Chondrocyte (in vitro differentiated cells): ENCODE measurements around the gene GNB5. TPM values are rescaled to one million over a fixed set of nuclear protein-coding genes. Genes with fewer than 3 reads are reported as not detected.
A peak's percentile ranks its signal among the peaks of the same experiment; 100 is the strongest.

Experiments
- DNase-seq: peaks from one replicate; pipeline ENCODE4 v3.0.0; 2021; ENCODE audit warnings: mixed read lengths, low spot score
- H3K27ac Mint-ChIP-seq: one replicate; pipeline ENCODE4 v1.8.0; 2021; ENCODE audit warnings: mild to moderate bottlenecking, moderate library complexity, mixed read lengths; ENCODE audit not compliant: unreplicated experiment
- H3K27me3 Mint-ChIP-seq: 2 replicates; pipeline ENCODE4 v1.8.0; 2021; ENCODE audit warnings: low read depth, mixed read lengths
- H3K36me3 Mint-ChIP-seq: 2 replicates; pipeline ENCODE4 v1.8.0; 2021; ENCODE audit warnings: low read depth, mixed read lengths
- H3K4me1 Mint-ChIP-seq: 2 replicates; pipeline ENCODE4 v1.8.0; 2021; ENCODE audit warnings: low read depth, mild to moderate bottlenecking, mixed read lengths
- H3K4me3 Mint-ChIP-seq: one replicate; pipeline ENCODE4 v1.8.0; 2021; ENCODE audit warnings: mild to moderate bottlenecking, moderate library complexity, mixed read lengths; ENCODE audit not compliant: unreplicated experiment
- H3K9me3 Mint-ChIP-seq: 2 replicates; pipeline ENCODE4 v1.8.0; 2021; ENCODE audit warnings: low read depth, mixed read lengths
- total RNA-seq: library from RNA; stranded (reverse); gene quantifications from 3 replicates; pipeline ENCODE4 v1.2.1, GENCODE V29; 2021
- TF ChIP-seq, protein P1 (sequence below): fragments of 200-600 bp; sonication (generic); IDR thresholded peaks from 2 replicates; pipeline ENCODE4 v1.5.0; 2021; ENCODE audit warnings: antibody characterized with exemption, mild to moderate bottlenecking, moderate library complexity

Gene GNB5
- total RNA-seq, 1 donor from 2014 or later = 25.7 TPM

DNA sequence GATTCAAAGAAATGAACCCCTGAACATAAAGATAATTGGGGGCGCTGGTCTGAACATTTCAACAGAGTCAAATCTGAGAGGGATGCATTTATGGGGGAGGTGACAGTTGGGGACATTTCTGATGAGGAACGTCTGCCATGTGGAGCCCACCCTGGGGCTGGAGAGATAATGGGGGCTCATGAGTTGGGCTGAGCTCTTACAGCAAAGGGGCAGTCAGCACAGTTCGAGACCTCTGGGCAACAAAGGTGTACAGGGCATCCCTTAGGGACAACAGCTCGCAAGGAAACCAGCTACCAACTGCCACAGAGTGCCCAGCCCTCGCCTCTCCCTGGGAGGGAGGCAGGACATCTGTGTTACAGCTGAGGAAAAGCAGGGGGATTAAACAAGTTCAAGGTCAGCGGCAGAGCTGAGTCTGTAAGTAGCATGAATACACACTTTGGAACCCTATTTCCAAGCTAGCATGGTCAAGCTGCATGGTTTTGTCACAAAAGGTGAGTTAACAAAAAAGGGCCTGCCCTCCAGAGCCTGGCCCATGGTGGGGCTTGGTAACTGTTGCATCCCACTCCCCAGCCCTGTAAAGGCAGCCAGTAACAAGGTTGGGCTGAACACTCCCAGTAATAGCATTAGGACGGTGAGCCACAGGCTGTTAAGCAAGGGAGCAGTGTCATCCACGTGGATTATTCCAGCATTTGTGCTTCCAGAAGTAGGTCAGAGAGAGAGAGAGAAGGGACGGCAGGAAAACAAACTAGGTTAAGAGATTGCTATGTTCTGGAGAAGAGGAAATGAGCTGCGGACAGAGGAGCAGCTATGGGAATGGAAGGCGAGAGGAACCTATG lies 4.3 kb downstream of the GNB5 start:
- Mint-ChIP-seq H3K36me3 (no peaks in the 10 kb centered on the region), H3K27me3 (no peaks in the 10 kb centered on the region), H3K27ac (peak overlapping the region; percentile 12), H3K4me3 (no peak overlapping the region), H3K9me3 (no peaks in the 10 kb centered on the region), H3K4me1 (no peaks in the 10 kb centered on the region)
- TF ChIP-seq, protein P1, sequence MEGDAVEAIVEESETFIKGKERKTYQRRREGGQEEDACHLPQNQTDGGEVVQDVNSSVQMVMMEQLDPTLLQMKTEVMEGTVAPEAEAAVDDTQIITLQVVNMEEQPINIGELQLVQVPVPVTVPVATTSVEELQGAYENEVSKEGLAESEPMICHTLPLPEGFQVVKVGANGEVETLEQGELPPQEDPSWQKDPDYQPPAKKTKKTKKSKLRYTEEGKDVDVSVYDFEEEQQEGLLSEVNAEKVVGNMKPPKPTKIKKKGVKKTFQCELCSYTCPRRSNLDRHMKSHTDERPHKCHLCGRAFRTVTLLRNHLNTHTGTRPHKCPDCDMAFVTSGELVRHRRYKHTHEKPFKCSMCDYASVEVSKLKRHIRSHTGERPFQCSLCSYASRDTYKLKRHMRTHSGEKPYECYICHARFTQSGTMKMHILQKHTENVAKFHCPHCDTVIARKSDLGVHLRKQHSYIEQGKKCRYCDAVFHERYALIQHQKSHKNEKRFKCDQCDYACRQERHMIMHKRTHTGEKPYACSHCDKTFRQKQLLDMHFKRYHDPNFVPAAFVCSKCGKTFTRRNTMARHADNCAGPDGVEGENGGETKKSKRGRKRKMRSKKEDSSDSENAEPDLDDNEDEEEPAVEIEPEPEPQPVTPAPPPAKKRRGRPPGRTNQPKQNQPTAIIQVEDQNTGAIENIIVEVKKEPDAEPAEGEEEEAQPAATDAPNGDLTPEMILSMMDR = no peak
- no peak for DNase-seq

DNA sequence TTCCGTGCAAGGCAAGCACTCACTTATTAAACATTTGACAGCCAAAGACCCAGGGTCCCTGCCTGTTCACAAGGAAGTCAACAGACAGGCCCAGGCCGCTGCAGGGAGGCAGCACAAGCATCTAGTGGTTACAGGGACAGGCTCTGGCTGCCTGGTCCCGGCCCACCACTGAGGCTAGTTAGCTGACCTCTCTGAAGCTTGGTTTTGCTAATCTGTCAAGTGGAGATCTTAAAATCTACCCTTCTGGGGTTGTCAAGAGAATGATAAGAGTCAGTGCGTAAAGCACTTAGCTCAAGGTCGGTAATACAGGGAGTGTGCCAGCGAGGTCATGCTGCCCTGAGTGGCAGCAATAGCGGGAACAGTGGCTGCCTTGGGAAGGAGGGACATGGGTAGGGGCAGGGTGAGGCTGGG lies 6.0 kb downstream of the GNB5 start:
- Mint-ChIP-seq H3K27ac (no peak overlapping the region), H3K36me3 (no peaks in the 10 kb centered on the region), H3K4me1 (peaks cover 4% of the 10 kb centered on the region), H3K4me3 (no peak overlapping the region), H3K27me3 (no peaks in the 10 kb centered on the region), H3K9me3 (no peaks in the 10 kb centered on the region)
- TF ChIP-seq, protein P1 = no peak
- no peak for DNase-seq

DNA sequence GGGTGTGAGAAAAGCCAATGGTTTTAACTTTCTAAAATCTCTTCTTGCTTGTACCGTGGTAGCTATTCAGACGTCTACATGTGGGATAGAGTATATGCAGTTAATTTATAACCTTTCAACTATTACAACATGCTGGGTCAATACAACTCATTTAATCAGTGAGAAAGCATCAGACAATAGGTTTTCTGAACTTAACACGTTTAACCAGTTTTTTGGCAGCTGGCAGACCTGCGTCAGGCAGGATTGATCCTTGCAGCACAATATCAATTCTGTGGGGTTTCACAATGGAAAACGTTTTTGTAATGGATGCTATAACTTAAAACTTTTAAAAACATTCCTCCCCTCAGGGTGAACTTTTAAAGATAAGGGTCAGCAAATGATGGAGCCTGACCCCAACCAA lies 6.5 kb downstream of the GNB5 start:
- H3K36me3 Mint-ChIP-seq = no peaks in the 10 kb centered on the region
- no peak for DNase-seq

DNA sequence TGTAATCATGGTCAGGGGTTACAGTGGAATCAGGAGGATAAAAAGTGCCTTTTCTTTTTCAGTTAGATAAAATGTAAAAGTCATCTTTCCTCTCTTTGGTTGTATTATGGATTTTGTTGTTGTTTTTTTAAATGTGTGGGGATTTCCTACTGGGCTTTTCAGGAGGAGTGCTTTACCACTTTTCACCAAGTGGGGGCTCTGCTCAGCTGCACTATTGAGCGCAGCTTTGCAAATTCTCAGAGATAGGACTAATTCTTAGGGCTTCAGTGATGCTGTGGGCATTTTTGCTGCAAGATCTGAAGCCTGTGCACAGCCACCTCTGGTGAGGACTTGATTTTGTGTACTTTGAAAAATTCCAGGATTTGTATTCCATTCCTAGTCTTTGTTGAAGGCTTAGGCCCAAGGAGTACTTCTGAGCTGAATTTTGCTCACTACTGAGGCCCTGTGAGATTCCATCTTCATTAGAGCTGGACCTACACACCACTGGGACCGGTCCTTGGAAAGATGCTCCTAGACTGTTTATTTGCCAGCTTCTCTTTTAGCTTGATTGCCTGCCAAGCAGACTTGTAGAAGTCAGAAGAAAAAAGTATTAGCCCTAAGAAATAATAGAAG lies 7.5 kb downstream of the GNB5 start:
- no peaks in the 10 kb centered on the region for H3K9me3 Mint-ChIP-seq
- H3K4me1 Mint-ChIP-seq = peaks cover 10% of the 10 kb centered on the region
- H3K36me3 Mint-ChIP-seq = no peaks in the 10 kb centered on the region
- no peak overlapping the region for H3K4me3 Mint-ChIP-seq
- DNase-seq = no peak
- H3K27ac Mint-ChIP-seq = no peak overlapping the region
- H3K27me3 Mint-ChIP-seq = no peaks in the 10 kb centered on the region
- TF ChIP-seq, protein P1 = peak; percentile 82

More for the DNA sequence above, 6.5 kb downstream of the GNB5 start:
- Mint-ChIP-seq H3K4me3 (no peak overlapping the region), H3K27me3 (no peaks in the 10 kb centered on the region), H3K4me1 (peaks cover 4% of the 10 kb centered on the region), H3K9me3 (no peaks in the 10 kb centered on the region), H3K27ac (no peak overlapping the region)
- TF ChIP-seq, protein P1 = no peak

DNA sequence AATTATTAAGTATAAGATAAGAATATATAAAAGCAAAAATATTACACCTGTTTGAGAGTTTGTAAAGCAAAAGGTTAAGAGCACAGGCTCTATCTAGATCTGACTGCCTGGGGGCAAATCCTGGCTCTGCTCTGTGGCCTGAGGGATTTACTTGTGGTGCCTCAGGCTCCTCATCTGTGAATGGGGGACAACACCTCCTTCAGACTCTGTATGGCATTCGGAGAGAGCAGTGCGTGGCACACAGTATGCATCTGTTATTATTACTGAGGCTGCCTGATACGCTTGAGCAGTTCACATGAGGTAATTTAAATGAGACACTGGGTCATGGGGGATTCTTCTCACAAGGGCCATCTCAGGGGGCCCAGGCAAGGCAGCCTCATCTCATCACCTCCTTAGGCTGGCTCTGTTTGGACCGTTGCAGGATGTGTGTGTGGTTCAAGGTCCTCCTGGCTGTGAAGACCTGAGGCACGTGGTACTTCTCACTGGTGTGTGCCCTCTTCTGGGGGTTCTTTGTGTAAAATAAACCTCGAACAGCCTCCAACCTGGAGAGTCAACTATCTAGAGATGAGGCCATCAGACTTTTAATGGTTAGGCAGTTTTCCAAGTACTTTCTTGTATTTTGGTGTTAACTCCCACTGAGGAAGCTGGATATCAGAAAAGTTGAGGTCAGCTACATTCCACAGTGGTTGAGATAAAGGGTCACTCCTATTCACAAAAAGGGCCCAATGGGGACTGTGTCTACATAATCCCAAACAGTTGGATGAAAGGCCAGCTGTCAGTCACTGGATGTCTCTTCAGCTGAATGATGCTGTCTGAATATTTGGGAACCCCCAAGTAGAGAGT lies 9.0 kb downstream of the GNB5 start:
- Mint-ChIP-seq H3K27me3 (no peaks in the 10 kb centered on the region), H3K4me1 (peaks cover 12% of the 10 kb centered on the region), H3K9me3 (no peaks in the 10 kb centered on the region), H3K4me3 (no peak overlapping the region), H3K36me3 (no peaks in the 10 kb centered on the region), H3K27ac (no peak overlapping the region)
- TF ChIP-seq, protein P1 = no peak
- DNase-seq = no peak
